ENCODE measurements around the gene CDH13. TPM values are rescaled to one million over a fixed set of nuclear protein-coding genes. Genes with fewer than 3 reads are reported as not detected.

CDH13 gene
- total and polyA plus RNA-seq, 9 donors, result 1.9 to 34.2 (median 4.8) TPM

- H3K4me3 ChIP-seq, result no peak overlapping the region
- no peak for DNase-seq
- H3K9me3 ChIP-seq, result no peaks in the 10 kb centered on the region
- no peaks in the 10 kb centered on the region for H3K4me1 ChIP-seq (ENCODE audit: insufficient read depth)
- 64 to 79% (median 67%) methylated on average over 4 of the region's 4 CpGs for WGBS, 3 donors
- no peak overlapping the region for H3K27ac ChIP-seq
- TF ChIP-seq CTCF (IDR thresholded peaks at IDR 0.05) (no peak), EP300 (IDR thresholded peaks at IDR 0.05) (no peak), POLR2A (IDR thresholded peaks at IDR 0.05) (no peak)
- H3K36me3 ChIP-seq, result no peaks in the 10 kb centered on the region
- intact Hi-C loops (cut with DNase I), result no loop called here
- no peaks in the 10 kb centered on the region for H3K27me3 ChIP-seq
Measured at GRCh38 chr16:82865412-82865811, 238.6 kb downstream of the CDH13 start.

- intact Hi-C loops (cut with DNase I), result no loop called here
- DNase-seq, result no peak
- Histone ChIP-seq H3K27ac (no peak overlapping the region), H3K9me3 (peaks cover 0 to 8% of the 10 kb centered on the region in 2 donors), H3K36me3 (no peaks in the 10 kb centered on the region), H3K4me1 (ENCODE audit: insufficient read depth) (no peaks in the 10 kb centered on the region), H3K27me3 (no peaks in the 10 kb centered on the region), H3K4me3 (no peak overlapping the region)
- TF ChIP-seq CTCF (IDR thresholded peaks at IDR 0.05), result no peak
- TF ChIP-seq EP300 (IDR thresholded peaks at IDR 0.05), result no peak
- no peak for TF ChIP-seq POLR2A (IDR thresholded peaks at IDR 0.05)
- 3 to 11% (median 7%) methylated on average over 1 of the region's 1 CpG for WGBS, 3 donors
Measured at GRCh38 chr16:82867485-82867884, 240.7 kb downstream of the CDH13 start.

- TF ChIP-seq POLR2A (IDR thresholded peaks at IDR 0.05) (no peak), EP300 (IDR thresholded peaks at IDR 0.05) (no peak), CTCF (IDR thresholded peaks at IDR 0.05) (no peak)
- peaks cover 0 to 8% of the 10 kb centered on the region in 2 donors for H3K9me3 ChIP-seq
- DNase-seq, result no peak
- intact Hi-C loops (cut with DNase I), result no loop called here
- no peak overlapping the region for H3K4me3 ChIP-seq
- WGBS, 3 donors, result 33 to 51% (median 41%) methylated on average over 6 to 7 of the region's 7 CpGs
- no peaks in the 10 kb centered on the region for H3K4me1 ChIP-seq (ENCODE audit: insufficient read depth)
- H3K27ac ChIP-seq, result no peak overlapping the region
- H3K27me3 ChIP-seq, result no peaks in the 10 kb centered on the region
- no peaks in the 10 kb centered on the region for H3K36me3 ChIP-seq
Measured at GRCh38 chr16:82874271-82874670, 247.5 kb downstream of the CDH13 start.

- no peaks in the 10 kb centered on the region for H3K27me3 ChIP-seq
- no peak overlapping the region for H3K27ac ChIP-seq
- no peaks in the 10 kb centered on the region for H3K36me3 ChIP-seq
- H3K4me3 ChIP-seq, result no peak overlapping the region
- intact Hi-C loops (cut with DNase I), result no loop called here
- DNase-seq, result no peak
- H3K9me3 ChIP-seq, result peaks cover 0 to 8% of the 10 kb centered on the region in 2 donors
- 85 to 92% (median 85%) methylated on average over 1 of the region's 1 CpG for WGBS, 3 donors
- no peaks in the 10 kb centered on the region for H3K4me1 ChIP-seq (ENCODE audit: insufficient read depth)
- TF ChIP-seq POLR2A (IDR thresholded peaks at IDR 0.05) (no peak), EP300 (IDR thresholded peaks at IDR 0.05) (no peak), CTCF (IDR thresholded peaks at IDR 0.05) (no peak)
Measured at GRCh38 chr16:82874672-82875071, 247.9 kb downstream of the CDH13 start.

GRCh38 chr16:82876951-82877350, 250.2 kb downstream of the CDH13 start:
- Histone ChIP-seq H3K9me3 (no peaks in the 10 kb centered on the region), H3K4me1 (ENCODE audit: insufficient read depth) (no peaks in the 10 kb centered on the region), H3K27me3 (no peaks in the 10 kb centered on the region), H3K36me3 (no peaks in the 10 kb centered on the region), H3K4me3 (no peak overlapping the region), H3K27ac (no peak overlapping the region)
- TF ChIP-seq EP300 (IDR thresholded peaks at IDR 0.05), result no peak
- no peak for TF ChIP-seq CTCF (IDR thresholded peaks at IDR 0.05)
- no peak for TF ChIP-seq POLR2A (IDR thresholded peaks at IDR 0.05)
- intact Hi-C loops (cut with DNase I), result no loop called here
- DNase-seq, result no peak
